HepG2 (cell line): Measurements from ENCODE around the gene SEPTIN2. TPM values are rescaled to one million over a fixed set of nuclear protein-coding genes. Genes with fewer than 3 reads are reported as not detected.

ENCODE experiments used
- ATAC-seq: fragments of 200-7000 bp; cut with Tn5 transposase; 3 replicates; pipeline ENCODE4 v1.9.1; 2020; ENCODE audit warnings: mild to moderate bottlenecking, moderate library complexity
- BruUV-seq: library from RNA; stranded (reverse); fragments of 400-500 nt; replicated peaks from 2 replicates; lab custom pipeline; 2021; lab: Mats Ljungman, UMichigan
- CTCF ChIA-PET: fragments of 300-600 bp; formaldehyde crosslinking; extraction: SDS; loops from one replicate; lab custom pipeline; 2021; ENCODE audit warnings: low total read pairs, inconsistent platforms, low intra/inter-chr PET ratio; lab: Yijun Ruan, JAX
- POLR2A ChIA-PET: fragments of 350-600 bp; sonication (Branson Sonifier 250); formaldehyde crosslinking; loops from one replicate; lab custom pipeline; 2020; ENCODE audit warnings: antibody characterized with exemption, inconsistent platforms; lab: Yijun Ruan, JAX
- DNase-seq: peaks from one replicate; pipeline ENCODE4 v3.0.0-alpha.2; 2015; ENCODE audit warnings: low spot score
- FAIRE-seq: peaks from 3 replicates; lab custom pipeline; 2011; peaks lifted over from hg19 to GRCh38; lab: Jason Lieb, UNC
- H2AFZ ChIP-seq: one replicate; pipeline ENCODE4 v1.6.1; 2011; ENCODE audit warnings: low read length, inconsistent platforms
- H3K27ac ChIP-seq: fragments of 300-600 bp; 3 replicates; pipeline ENCODE4 v1.8.0; 2011; ENCODE audit warnings: mixed run types, mild to moderate bottlenecking, mixed read lengths, low read length, inconsistent platforms; ENCODE audit not compliant: insufficient read depth; ENCODE audit errors: extremely low read length
- H3K27me3 ChIP-seq, 2 experiments: fragments of 200-600 bp in 1 of 2; 2 replicates in 1 of 2; 3 replicates in 1 of 2; pipeline versions ENCODE4 v1.6.0 to v1.8.0; 2011; ENCODE audit warnings: low read length in 2 of 2, mild to moderate bottlenecking in 2 of 2, moderate library complexity in 2 of 2, inconsistent platforms in 1 of 2; ENCODE audit not compliant: insufficient read depth in 2 of 2, control insufficient read depth in 1 of 2
- H3K36me3 ChIP-seq, 2 experiments: fragments of 200-600 bp in 1 of 2; replicated peaks in 1 of 2; 2 replicates in 1 of 2; 3 replicates in 1 of 2; pipeline versions ENCODE4 v1.5.1 to v1.8.0; 2011; ENCODE audit warnings: low read length in 2 of 2, inconsistent platforms in 1 of 2; ENCODE audit not compliant: insufficient read depth in 2 of 2, control insufficient read depth in 1 of 2
- H3K4me1 ChIP-seq: 2 replicates; pipeline ENCODE4 v1.5.1; 2012; ENCODE audit warnings: low read length, inconsistent platforms; ENCODE audit not compliant: insufficient read depth
- H3K4me2 ChIP-seq: 2 replicates; pipeline ENCODE4 v1.6.0; 2011; ENCODE audit warnings: low read depth, low read length, inconsistent platforms
- H3K4me3 ChIP-seq, 3 experiments: fragments of 200-600 bp in 1 of 3; sonication (generic), shearing (Covaris generic) in 1 of 3; replicated peaks in 1 of 3; 2 replicates each; pipeline ENCODE4 v1.5.1; 2011 to 2016; ENCODE audit warnings: low read length in 3 of 3, inconsistent platforms in 2 of 3, low read depth in 2 of 3, mild to moderate bottlenecking in 2 of 3, control low read depth in 1 of 3, mixed read lengths in 1 of 3; ENCODE audit not compliant: insufficient read depth in 1 of 3
- H3K79me2 ChIP-seq: one replicate; pipeline ENCODE4 v1.6.1; 2011; ENCODE audit warnings: low read length, inconsistent platforms; ENCODE audit not compliant: insufficient read depth
- H3K9ac ChIP-seq: 2 replicates; pipeline ENCODE4 v1.6.0; 2011; ENCODE audit warnings: mild to moderate bottlenecking, low read depth, low read length, inconsistent platforms; ENCODE audit not compliant: insufficient read depth
- H3K9me3 ChIP-seq: 2 replicates; pipeline ENCODE4 v1.5.1; 2012; ENCODE audit warnings: mild to moderate bottlenecking, low read length
- H4K20me1 ChIP-seq: 2 replicates; pipeline ENCODE4 v1.6.0; 2011; ENCODE audit warnings: inconsistent platforms, mild to moderate bottlenecking, low read length, moderate library complexity; ENCODE audit not compliant: insufficient read depth
- AGO2 ChIP-seq: fragments of 200-400 bp; formaldehyde crosslinking; optimal IDR thresholded peaks from 2 replicates; pipeline ENCODE3; 2017; ENCODE audit warnings: mild to moderate bottlenecking, low read depth, low read length, moderate library complexity
- KMT2B ChIP-seq: IDR thresholded peaks from 2 replicates; pipeline ENCODE4 v1.6.1; 2016; ENCODE audit warnings: missing genetic modification reagents, missing compliant biosample characterization
- MAF1 ChIP-seq: sonication (generic); formaldehyde crosslinking; IDR thresholded peaks from 2 replicates; pipeline ENCODE4 v1.5.0; 2020; ENCODE audit warnings: missing genetic modification reagents, borderline replicate concordance
- MTA1 ChIP-seq: sonication (generic); formaldehyde crosslinking; IDR thresholded peaks from 2 replicates; pipeline ENCODE4 v1.4.0; 2020; ENCODE audit warnings: missing genetic modification reagents, mild to moderate bottlenecking, borderline replicate concordance
- NR1H2 ChIP-seq: sonication (generic); formaldehyde crosslinking; IDR thresholded peaks from 2 replicates; pipeline ENCODE4 v1.8.1; 2022; ENCODE audit warnings: low read depth, missing genetic modification reagents, borderline replicate concordance
- POLR2A ChIP-seq, 2 experiments: IDR thresholded peaks; 2 replicates each; pipeline ENCODE4 v1.6.1; 2011; ENCODE audit warnings: low read depth in 2 of 2, low read length in 2 of 2, mild to moderate bottlenecking in 1 of 2, moderate library complexity in 1 of 2; ENCODE audit not compliant: insufficient read depth in 1 of 2
- RBFOX2 ChIP-seq: fragments of 200-400 bp; formaldehyde crosslinking; IDR thresholded peaks from 2 replicates; pipeline ENCODE4 v1.6.1; 2017; ENCODE audit warnings: low read depth, mild to moderate bottlenecking, low read length
- RBM22 ChIP-seq: fragments of 200-400 bp; formaldehyde crosslinking; optimal IDR thresholded peaks from 2 replicates; pipeline ENCODE3; 2017; ENCODE audit warnings: mild to moderate bottlenecking, low read length, moderate library complexity
- SNRNP70 ChIP-seq: fragments of 200-400 bp; formaldehyde crosslinking; IDR thresholded peaks from 2 replicates; pipeline ENCODE4 v1.6.1; 2017; ENCODE audit warnings: mild to moderate bottlenecking, low read depth, low read length, moderate library complexity
- TEAD3 ChIP-seq: optimal IDR thresholded peaks from 2 replicates; pipeline ENCODE3; 2016; ENCODE audit warnings: borderline replicate concordance
- TFAP4 ChIP-seq: sonication (generic); IDR thresholded peaks from 2 replicates; pipeline ENCODE4 v1.6.1; 2016; ENCODE audit warnings: low read depth, borderline replicate concordance
- ZBTB38 ChIP-seq: sonication (generic); formaldehyde crosslinking; IDR thresholded peaks from 2 replicates; pipeline ENCODE4 v1.5.1; 2020; ENCODE audit warnings: mild to moderate bottlenecking, missing genetic modification reagents
- ZFYVE20 ChIP-seq: sonication (generic); formaldehyde crosslinking; IDR thresholded peaks from 2 replicates; pipeline ENCODE4 v1.8.0; 2023; ENCODE audit warnings: low read depth, mild to moderate bottlenecking, moderate library complexity, missing genetic modification reagents, borderline replicate concordance
- ZNF713 ChIP-seq: sonication (generic); formaldehyde crosslinking; IDR thresholded peaks from 2 replicates; pipeline ENCODE4 v1.4.0; 2020; ENCODE audit warnings: mild to moderate bottlenecking, missing genetic modification reagents
- ZNF891 ChIP-seq: sonication (generic); formaldehyde crosslinking; IDR thresholded peaks from 2 replicates; pipeline ENCODE4 v1.5.0; 2020; ENCODE audit warnings: mild to moderate bottlenecking, missing genetic modification reagents
- WGBS: methylation state at CpG from one replicate; pipeline ENCODE4 v1.1.6; 2017; ENCODE audit warnings: low lambda C conversion rate; 5-methylcytosine and 5-hydroxymethylcytosine counted together
- in situ Hi-C: cut with HindIII; loops from 2 replicates; pipeline ENCODE4 v1.10.0; 2017; ENCODE audit warnings: low pct_unique_long_range_greater_than_20kb; ENCODE audit not compliant: extremely low pct_ligation_motif_present
- intact Hi-C: fragments of 100-400 bp; cut with micrococcal nuclease; formaldehyde crosslinking; loops from one replicate; pipeline ENCODE4 v1.10.0; 2022; ENCODE audit not compliant: unreplicated experiment
- polyA plus RNA-seq, 8 experiments: library from polyadenylated mRNA; depleted of rRNA in 3 of 8; stranded (reverse) in 7 of 8; unstranded in 1 of 8; fragments of >200 nt; fragmentation: Illumina TruSeq in 4 of 8; extraction: Trizol in 4 of 8; gene quantifications; 2 replicates each; pipeline versions ENCODE4 v1.2.1 to v1.2.3, GENCODE V29; 2011 to 2016; ENCODE audit warnings: low read depth in 4 of 8, missing spikeins in 1 of 8, mixed read lengths in 1 of 8; ENCODE audit not compliant: insufficient read depth in 1 of 8
- total RNA-seq, 5 experiments: library from RNA; depleted of rRNA; stranded (reverse); fragments of >200 nt; fragmentation: Illumina TruSeq; extraction: Trizol; gene quantifications; 2 replicates each; pipeline ENCODE4 v1.2.3, GENCODE V29; 2016; ENCODE audit warnings: low read depth in 1 of 5

The SEPTIN2 gene
- total and polyA plus RNA-seq, 2 of the 13 experiments (the other 11 are each of a cell fraction or from before 2014, with no cell fraction given), result 493 to 733 TPM

GRCh38 chr2:241268306-241268705 lies 47.4 kb upstream of the SEPTIN2 start:
- peaks cover 74% of the 10 kb centered on the region for H4K20me1 ChIP-seq
- no peak for ATAC-seq
- ChIA-PET POLR2A (interaction anchor here (0.6 to 1.0 kb wide), 2 partner anchors 9 to 38 kb away, joined by 3 to 4 read pairs; no protein-coding TSS in a partner anchor), CTCF (no interaction called here)
- no peak overlapping the region for H3K4me2 ChIP-seq
- no peaks in the 10 kb centered on the region for H3K9me3 ChIP-seq
- H2AFZ ChIP-seq, result no peak overlapping the region
- H3K4me1 ChIP-seq, result peaks cover 57% of the 10 kb centered on the region
- no peak for DNase-seq
- no peak overlapping the region for H3K27ac ChIP-seq
- intact Hi-C loops, result no loop called here
- 89% methylated on average over 7 of the region's 7 CpGs for WGBS
- H3K79me2 ChIP-seq, result peaks cover 89% of the 10 kb centered on the region
- no peak for FAIRE-seq
- H3K27me3 ChIP-seq, result no peaks in the 10 kb centered on the region; a peak in 1 of 5 replicates
- in situ Hi-C loops, result loop anchor here (5.0 kb wide), 1 partner anchor 49 kb away; the partner anchor contains the start of genes HDLBP and SEPTIN2
- no peak overlapping the region for H3K4me3 ChIP-seq
- H3K36me3 ChIP-seq, result peaks cover 35 to 55% of the 10 kb centered on the region in 2 experiments
- no peak overlapping the region for H3K9ac ChIP-seq
- BruUV-seq, result no TSS peak
- peak; percentile 24 for TF ChIP-seq RBM22
- TF ChIP-seq NR1H2 (CRISPR knock-in tag), result no peak
- TF ChIP-seq, all 625 proteins: peak for 1

DNA sequence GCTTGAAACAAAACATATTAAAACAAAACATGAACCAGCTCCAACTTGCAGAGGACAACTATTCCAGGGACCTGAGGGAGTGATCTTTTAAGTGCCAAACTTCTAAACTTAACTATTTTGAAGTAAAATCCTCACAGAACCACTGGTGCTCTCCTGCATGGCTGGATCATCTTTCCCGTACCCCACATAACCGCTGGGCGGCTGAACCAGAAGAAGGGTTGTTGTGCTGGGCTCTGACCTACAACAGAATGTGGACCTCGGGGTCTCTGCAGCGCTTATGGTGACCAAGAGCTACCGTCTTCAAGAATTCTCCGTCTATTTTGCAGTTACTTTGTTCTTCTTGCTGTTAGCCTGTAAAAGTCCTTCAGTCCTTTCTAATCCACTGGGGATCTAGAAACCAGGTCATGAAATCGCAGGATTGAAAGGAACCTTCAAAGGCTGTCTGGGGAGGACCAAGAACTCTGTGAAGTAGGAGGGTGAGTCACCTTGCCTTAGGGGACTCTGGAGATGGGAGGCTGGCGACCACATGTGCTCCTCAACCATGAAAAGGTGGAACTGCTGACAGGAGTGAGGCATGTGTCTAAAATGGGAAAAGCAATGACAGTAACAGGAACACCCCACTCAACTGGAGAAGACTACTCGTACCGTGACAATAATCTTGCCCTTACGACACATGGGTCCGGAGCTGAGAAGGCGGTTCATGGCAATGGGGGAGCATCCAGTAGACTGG lies 46.8 kb upstream of the SEPTIN2 start:
- Histone ChIP-seq H3K36me3 (peaks cover 33 to 50% of the 10 kb centered on the region in 2 experiments), H3K79me2 (peaks cover 90% of the 10 kb centered on the region), H3K27ac (no peak overlapping the region), H3K9me3 (no peaks in the 10 kb centered on the region), H3K9ac (no peak overlapping the region), H4K20me1 (peaks cover 70% of the 10 kb centered on the region), H2AFZ (no peak overlapping the region), H3K27me3 (no peaks in the 10 kb centered on the region; a peak in 1 of 5 replicates), H3K4me1 (peaks cover 63% of the 10 kb centered on the region), H3K4me2 (peak overlapping the region; percentile 97), H3K4me3 (0 out of 6 replicates have a peak overlapping the region, but pooled peaks of 1 of the 3 experiments have one; percentile 4)
- FAIRE-seq, result no peak
- POLR2A ChIA-PET, result interaction anchor here (0.6 kb wide), 1 partner anchor 38 kb away, joined by 4 read pairs; no protein-coding TSS in a partner anchor
- in situ Hi-C loops, result loop anchor here (5.0 kb wide), 1 partner anchor 48 kb away; the partner anchor contains the start of genes HDLBP and SEPTIN2
- intact Hi-C loops, result no loop called here
- BruUV-seq, result no TSS peak
- CTCF ChIA-PET, result no interaction called here
- TF ChIP-seq AGO2 (no peak), RBFOX2 (no peak), MAF1 (CRISPR knock-in tag) (no peak), POLR2A (IDR thresholded peaks at IDR 0.05; ENCODE audit: insufficient read depth in 1 of 2, low read depth in 2 of 2, low read length in 2 of 2) (peak in 1 of 2 experiments; percentile 41; a peak in 2 of 4 replicates), ZBTB38 (CRISPR knock-in tag) (no peak), TFAP4 (no peak), ZNF891 (no peak), KMT2B (CRISPR knock-in tag) (no peak), ZNF713 (CRISPR knock-in tag) (no peak), TEAD3 (CRISPR knock-in tag) (peak; percentile 11), ZFYVE20 (CRISPR knock-in tag) (no peak), MTA1 (CRISPR knock-in tag) (no peak), SNRNP70 (no peak)
- ATAC-seq, result no peak
- WGBS, result 93% methylated on average over 14 of the region's 14 CpGs
- DNase-seq, result no peak
